ENCODE data around the gene CDKN2AIPNL. TPM values are rescaled to one million over a fixed set of nuclear protein-coding genes. Genes with fewer than 3 reads are reported as not detected.

Gene CDKN2AIPNL
- total and polyA plus RNA-seq, 2 of the 8 experiments (the other 6 are each of a cell fraction or from before 2014, with no cell fraction given) = 40.0 to 56.3 TPM

DNA sequence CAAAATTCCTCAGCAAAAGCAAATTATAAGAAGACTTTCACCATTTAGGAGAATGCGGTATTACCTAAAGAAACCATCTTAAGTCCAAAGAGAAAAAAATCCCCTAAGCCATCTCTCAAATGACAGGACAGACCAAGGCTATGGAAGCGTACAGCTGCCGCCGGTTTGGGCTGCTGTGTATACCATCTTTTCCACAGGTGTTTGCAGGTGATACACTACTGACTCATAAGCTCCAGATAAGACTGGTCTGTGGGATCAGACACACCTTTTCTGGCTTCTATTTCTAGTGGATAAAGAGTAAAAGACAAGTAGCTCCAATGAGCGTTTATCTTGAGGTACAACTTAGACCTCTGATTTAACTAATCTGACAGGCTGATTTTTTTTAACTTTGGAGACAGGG, 7.7 kb downstream of the CDKN2AIPNL start:
- ChIA-PET POLR2A (ENCODE audit: partially characterized antibody) (interaction anchor here (0.6 to 1.6 kb wide), 5 partner anchors 8 to 37 kb away, joined by 3 to 8 read pairs (median 3); partner anchors contain the start of gene CDKL3), CTCF (ENCODE audit: partially characterized antibody) (interaction anchor here (0.9 to 2.2 kb wide), 6 partner anchors 12 to 183 kb away, joined by 3 to 7 read pairs (median 4); no protein-coding TSS in a partner anchor)
- Histone ChIP-seq H4K91ac (replicated peaks; ENCODE audit: insufficient read length, low read length) (no peak overlapping the region), H3K23ac (ENCODE audit: insufficient read length) (no peak overlapping the region), H3K9me3 (ENCODE audit: insufficient read depth in 2 of 2, low read depth in 1 of 2, low read length in 1 of 2) (no peaks in the 10 kb centered on the region), H2BK5ac (ENCODE audit: low read depth, low read length) (no peak overlapping the region), H3K9ac (replicated peaks in 1 of 4; ENCODE audit: extremely low read depth in 1 of 4, low read depth in 3 of 4, low read length in 3 of 4) (no peak overlapping the region), H3K79me1 (ENCODE audit: low read depth, low read length) (0 out of 2 replicates have a peak, but pooled peaks cover 2% of the 10 kb centered on the region), H3K23me2 (ENCODE audit: low read depth, low read length) (no peaks in the 10 kb centered on the region), H3K79me2 (ENCODE audit: control insufficient read depth in 1 of 2, insufficient read depth in 2 of 2, low read length in 2 of 2) (peaks cover 2 to 4% of the 10 kb centered on the region in 2 experiments; a peak in 3 of 4 replicates), H3K4ac (replicated peaks; ENCODE audit: insufficient read length, low read depth, low read length) (no peak overlapping the region), H3K27ac (ENCODE audit: low read depth, low read length) (no peak overlapping the region), H3K14ac (ENCODE audit: insufficient read length) (no peak overlapping the region), H2BK12ac (ENCODE audit: low read depth, low read length) (no peak overlapping the region), H2AFZ (ENCODE audit: low read length) (no peak overlapping the region), H3K18ac (ENCODE audit: extremely low read depth, low read length) (no peak overlapping the region), H3K4me1 (replicated peaks in 1 of 4; ENCODE audit: control insufficient read depth in 3 of 4, insufficient read depth in 4 of 4, low read length in 3 of 4) (no peaks in the 10 kb centered on the region), H2BK15ac (ENCODE audit: low read length) (no peak overlapping the region), H2AK5ac (ENCODE audit: low read depth, low read length) (no peak overlapping the region), H4K8ac (ENCODE audit: extremely low read depth, insufficient read depth, low read length) (peak overlapping the region; percentile 25; the same call in 1 of the 2 replicates), H3K56ac (replicated peaks; ENCODE audit: insufficient read length, low read depth, low read length) (no peak overlapping the region), H4K5ac (ENCODE audit: insufficient read length, low read depth, low read length) (no peak overlapping the region), H3K36me3 (ENCODE audit: control insufficient read depth in 2 of 4, insufficient read depth in 4 of 4, low read length in 3 of 4) (peaks cover 0 to 31% (median 6%) of the 10 kb centered on the region in 4 experiments; a peak in 4 of 8 replicates), H3K4me2 (ENCODE audit: insufficient read depth in 1 of 2, low read depth in 2 of 2, low read length in 2 of 2) (no peak overlapping the region), H2BK120ac (replicated peaks; ENCODE audit: low read depth, low read length) (no peak overlapping the region), H4K20me1 (replicated peaks in 1 of 2; ENCODE audit: control insufficient read depth in 1 of 2, insufficient read depth in 2 of 2, low read length in 2 of 2) (no peaks in the 10 kb centered on the region), H3K4me3 (ENCODE audit: extremely low read depth in 1 of 4, insufficient read depth in 2 of 4, low read depth in 3 of 4, low read length in 4 of 4) (no peak overlapping the region), H3K27me3 (replicated peaks in 1 of 4; ENCODE audit: control insufficient read depth in 3 of 4, extremely low read depth in 1 of 4, insufficient read depth in 3 of 4, low read length in 3 of 4) (no peaks in the 10 kb centered on the region), H2BK20ac (ENCODE audit: low read length) (no peak overlapping the region)
- FAIRE-seq = no peak
- DNase-seq (ENCODE audit: low read depth in 1 of 2, low spot score in 2 of 2) = no peak
- 95% methylated on average over 5 of the region's 5 CpGs; no CpG with 5 or more reads in 1 of the 2 experiments for WGBS, 2 experiments (ENCODE audit: extremely low coverage in 1 of 2, insufficient coverage in 1 of 2, insufficient read length in 1 of 2, insufficient replicate concordance in 2 of 2, low coverage in 1 of 2, low lambda C conversion rate in 2 of 2, missing lambda C conversion rate in 1 of 2)
- TF ChIP-seq RAD21 (IDR thresholded peaks at IDR 0.05 in 1 of 2, conservative IDR thresholded peaks at IDR 0.05 in 1 of 2; ENCODE audit: low read depth in 2 of 2, low read length in 2 of 2) (no peak), TAF7 (optimal IDR thresholded peaks at IDR 0.05; ENCODE audit: borderline replicate concordance, low read depth, low read length) (no peak), CTBP2 (IDR thresholded peaks at IDR 0.05; ENCODE audit: borderline replicate concordance, insufficient read depth, insufficient read length, low read length) (no peak), KDM1A (IDR thresholded peaks at IDR 0.05; ENCODE audit: borderline replicate concordance, low read length) (no peak), RXRA (IDR thresholded peaks at IDR 0.05; ENCODE audit: insufficient read depth, low read depth, low read length) (no peak), MAFK (IDR thresholded peaks at IDR 0.05; ENCODE audit: low read depth, low read length) (no peak), EP300 (IDR thresholded peaks at IDR 0.05; ENCODE audit: borderline replicate concordance in 1 of 2, low read depth in 2 of 2, low read length in 2 of 2) (no peak), POLR2AphosphoS5 (IDR thresholded peaks at IDR 0.05; ENCODE audit: low read depth, low read length) (no peak)
- TF ChIP-seq, protein P1, sequence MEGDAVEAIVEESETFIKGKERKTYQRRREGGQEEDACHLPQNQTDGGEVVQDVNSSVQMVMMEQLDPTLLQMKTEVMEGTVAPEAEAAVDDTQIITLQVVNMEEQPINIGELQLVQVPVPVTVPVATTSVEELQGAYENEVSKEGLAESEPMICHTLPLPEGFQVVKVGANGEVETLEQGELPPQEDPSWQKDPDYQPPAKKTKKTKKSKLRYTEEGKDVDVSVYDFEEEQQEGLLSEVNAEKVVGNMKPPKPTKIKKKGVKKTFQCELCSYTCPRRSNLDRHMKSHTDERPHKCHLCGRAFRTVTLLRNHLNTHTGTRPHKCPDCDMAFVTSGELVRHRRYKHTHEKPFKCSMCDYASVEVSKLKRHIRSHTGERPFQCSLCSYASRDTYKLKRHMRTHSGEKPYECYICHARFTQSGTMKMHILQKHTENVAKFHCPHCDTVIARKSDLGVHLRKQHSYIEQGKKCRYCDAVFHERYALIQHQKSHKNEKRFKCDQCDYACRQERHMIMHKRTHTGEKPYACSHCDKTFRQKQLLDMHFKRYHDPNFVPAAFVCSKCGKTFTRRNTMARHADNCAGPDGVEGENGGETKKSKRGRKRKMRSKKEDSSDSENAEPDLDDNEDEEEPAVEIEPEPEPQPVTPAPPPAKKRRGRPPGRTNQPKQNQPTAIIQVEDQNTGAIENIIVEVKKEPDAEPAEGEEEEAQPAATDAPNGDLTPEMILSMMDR (IDR thresholded peaks at IDR 0.05; ENCODE audit: control extremely low read depth in 1 of 3, insufficient read depth in 1 of 3, low read depth in 1 of 3, low read length in 3 of 3) = no peak
